ENCODE data around the gene FCER1A. TPM values are rescaled to one million over a fixed set of nuclear protein-coding genes. Genes with fewer than 3 reads are reported as not detected.
"Not testable (repeated sequence)": the region's sequence is repeated elsewhere in the genome, so short reads cannot be mapped to it uniquely, and the experiment has no call there.

The FCER1A gene
- total RNA-seq, 2 experiments from 2014 or later = not detected

DNA sequence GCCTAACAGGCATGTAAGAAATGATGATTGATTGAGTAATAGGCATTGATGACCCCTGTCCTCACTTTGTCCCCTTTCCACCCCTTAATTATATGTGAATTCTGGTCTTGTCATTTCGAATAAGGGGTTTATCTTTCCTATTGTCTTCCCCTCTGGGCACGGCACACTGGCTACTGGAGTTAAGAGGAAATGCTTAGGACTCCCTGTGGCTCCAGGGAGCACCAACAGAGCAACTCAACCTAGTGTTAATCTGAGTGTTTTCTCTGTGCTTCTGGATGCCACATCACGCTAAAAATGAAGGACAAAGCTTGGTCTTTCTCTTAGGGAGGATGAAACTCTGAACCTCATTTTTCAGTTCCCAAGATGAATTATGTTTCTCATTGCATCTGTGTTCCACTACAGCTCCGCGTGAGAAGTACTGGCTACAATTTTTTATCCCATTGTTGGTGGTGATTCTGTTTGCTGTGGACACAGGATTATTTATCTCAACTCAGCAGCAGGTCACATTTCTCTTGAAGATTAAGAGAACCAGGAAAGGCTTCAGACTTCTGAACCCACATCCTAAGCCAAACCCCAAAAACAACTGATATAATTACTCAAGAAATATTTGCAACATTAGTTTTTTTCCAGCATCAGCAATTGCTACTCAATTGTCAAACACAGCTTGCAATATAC is 5.3 kb downstream of the FCER1A start:
- H3K4me1 Mint-ChIP-seq (ENCODE audit: low read depth) = no peaks in the 10 kb centered on the region
- CTCF ChIA-PET = no interaction called here
- no peak overlapping the region for H3K27ac Mint-ChIP-seq
- POLR2A ChIA-PET = no interaction called here
- no peak for ATAC-seq
- DNase-seq = no peak
- H3K36me3 Mint-ChIP-seq (ENCODE audit: low read depth) = no peaks in the 10 kb centered on the region
- peaks cover 10% of the 10 kb centered on the region for H3K27me3 Mint-ChIP-seq (ENCODE audit: low read depth)
- H3K4me3 Mint-ChIP-seq = no peak overlapping the region
- no peaks in the 10 kb centered on the region for H3K9me3 Mint-ChIP-seq (ENCODE audit: insufficient read depth)

DNA sequence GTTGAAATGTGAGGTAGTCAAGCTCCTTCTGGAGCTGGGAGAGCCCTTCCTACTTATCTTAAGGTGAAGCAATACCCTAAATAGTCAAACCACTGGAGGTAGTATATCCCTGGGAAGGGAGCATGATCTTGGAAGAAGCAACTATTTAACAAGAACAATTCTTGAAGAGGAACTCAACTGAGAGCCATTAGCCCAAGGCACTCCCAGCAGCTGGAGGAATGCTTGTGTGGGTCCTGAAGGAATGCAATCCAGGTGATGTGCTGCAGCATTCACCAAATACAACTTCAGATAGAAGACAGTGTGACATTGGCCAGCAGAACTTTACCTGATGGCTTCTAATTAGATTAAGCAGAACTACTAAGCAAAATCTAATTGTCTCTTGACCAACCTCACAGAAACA is 9.5 kb downstream of the FCER1A start:
- Mint-ChIP-seq H3K36me3 (ENCODE audit: low read depth) (no peaks in the 10 kb centered on the region), H3K27me3 (ENCODE audit: low read depth) (peaks cover 7% of the 10 kb centered on the region), H3K4me3 (no peak overlapping the region), H3K4me1 (ENCODE audit: low read depth) (no peaks in the 10 kb centered on the region), H3K9me3 (ENCODE audit: insufficient read depth) (no peaks in the 10 kb centered on the region), H3K27ac (no peak overlapping the region)
- ChIA-PET POLR2A (no interaction called here), CTCF (no interaction called here)
- ATAC-seq (no peak), DNase-seq (no peak)

DNA sequence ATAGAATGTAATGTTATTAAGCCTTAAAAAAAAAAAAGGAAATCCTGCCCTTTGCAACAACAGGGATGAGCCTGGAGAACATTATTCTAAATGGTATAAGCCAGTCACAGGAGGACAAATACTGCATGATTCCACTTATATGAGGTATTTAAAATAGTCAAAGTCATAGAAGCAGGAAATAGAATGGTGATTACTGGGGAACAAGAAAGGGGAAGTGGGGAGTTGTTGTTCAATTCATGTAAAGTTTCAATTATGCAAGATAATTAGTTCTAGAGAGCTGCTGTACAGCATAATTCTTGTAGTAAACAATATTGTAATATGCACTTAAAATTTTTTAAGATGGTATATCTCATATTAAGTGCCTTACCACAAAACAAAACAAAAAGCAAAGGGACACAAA is 13.2 kb downstream of the FCER1A start:
- Mint-ChIP-seq H3K27me3 (ENCODE audit: low read depth) (no peaks in the 10 kb centered on the region), H3K9me3 (ENCODE audit: insufficient read depth) (no peaks in the 10 kb centered on the region), H3K4me1 (ENCODE audit: low read depth) (no peaks in the 10 kb centered on the region), H3K4me3 (no peak overlapping the region), H3K27ac (no peak overlapping the region), H3K36me3 (ENCODE audit: low read depth) (no peaks in the 10 kb centered on the region)
- no peak for DNase-seq
- POLR2A ChIA-PET = no interaction called here
- no peak for ATAC-seq
- CTCF ChIA-PET = no interaction called here

DNA sequence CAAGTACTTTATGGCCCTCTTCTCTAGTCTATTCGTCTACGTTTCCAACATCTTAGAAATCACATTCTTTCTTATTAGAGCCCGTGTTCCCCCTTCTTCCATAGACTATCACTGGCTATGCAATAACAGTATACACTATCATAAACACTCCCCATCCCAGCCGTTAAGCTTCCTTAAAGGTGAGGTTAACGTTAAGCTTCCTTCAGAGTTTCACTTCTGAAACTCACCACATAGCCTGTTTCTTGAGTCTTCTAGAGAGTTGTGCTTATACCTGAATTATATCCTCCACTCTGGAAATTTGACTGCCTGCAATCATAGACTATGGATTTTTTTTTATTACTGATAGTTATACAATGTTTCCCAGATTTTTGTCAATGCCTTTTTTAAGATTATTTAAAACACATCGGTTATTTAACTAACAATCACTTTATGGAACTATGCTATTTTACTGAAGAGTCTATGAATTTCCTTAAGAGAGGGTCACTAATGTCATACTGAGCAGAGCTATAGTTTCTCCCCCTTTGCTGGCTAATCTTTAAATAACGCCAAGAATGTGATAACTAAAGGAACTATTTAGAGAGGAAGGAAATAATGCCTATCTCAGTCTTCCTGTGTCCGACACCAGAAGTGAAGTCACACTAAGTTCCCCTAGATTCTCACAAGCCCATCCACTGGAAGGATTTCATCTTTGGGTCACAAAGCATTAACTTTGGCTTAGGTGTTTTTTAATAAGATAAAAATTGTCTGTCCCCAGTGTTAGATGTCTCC is 16.8 kb downstream of the FCER1A start:
- Mint-ChIP-seq H3K36me3 (ENCODE audit: low read depth) (no peaks in the 10 kb centered on the region), H3K4me3 (no peak overlapping the region), H3K27me3 (ENCODE audit: low read depth) (no peaks in the 10 kb centered on the region), H3K27ac (no peak overlapping the region), H3K4me1 (ENCODE audit: low read depth) (no peaks in the 10 kb centered on the region), H3K9me3 (ENCODE audit: insufficient read depth) (no peaks in the 10 kb centered on the region)
- POLR2A ChIA-PET = no interaction called here
- ATAC-seq (no peak), DNase-seq (no peak)
- CTCF ChIA-PET = no interaction called here

DNA sequence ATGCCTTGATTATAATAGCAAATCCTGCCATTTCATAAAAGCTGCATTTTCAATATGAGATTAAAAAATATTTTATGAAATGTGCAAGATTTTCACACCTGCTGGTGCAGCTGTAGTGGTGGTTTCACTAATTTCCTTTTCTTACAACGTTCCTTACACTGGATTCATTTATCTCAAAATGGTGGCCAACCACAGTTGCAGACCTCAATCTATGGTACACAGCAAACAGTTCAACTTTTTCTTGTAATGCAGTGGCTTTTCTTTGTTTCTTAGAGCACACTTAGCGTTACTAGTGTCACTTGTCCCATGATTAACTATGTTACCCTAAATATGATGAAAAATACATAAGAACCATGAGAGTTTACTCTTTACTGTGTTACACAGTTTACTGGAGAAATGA is 32.7 kb downstream of the FCER1A start:
- no peak for ATAC-seq
- Mint-ChIP-seq H3K4me1 (ENCODE audit: low read depth) (no peaks in the 10 kb centered on the region), H3K4me3 (no peak overlapping the region), H3K36me3 (ENCODE audit: low read depth) (no peaks in the 10 kb centered on the region), H3K27me3 (ENCODE audit: low read depth) (no peaks in the 10 kb centered on the region), H3K27ac (no peak overlapping the region), H3K9me3 (ENCODE audit: insufficient read depth) (no peaks in the 10 kb centered on the region)
- ChIA-PET CTCF (no interaction called here), POLR2A (no interaction called here)
- no peak for DNase-seq

DNA sequence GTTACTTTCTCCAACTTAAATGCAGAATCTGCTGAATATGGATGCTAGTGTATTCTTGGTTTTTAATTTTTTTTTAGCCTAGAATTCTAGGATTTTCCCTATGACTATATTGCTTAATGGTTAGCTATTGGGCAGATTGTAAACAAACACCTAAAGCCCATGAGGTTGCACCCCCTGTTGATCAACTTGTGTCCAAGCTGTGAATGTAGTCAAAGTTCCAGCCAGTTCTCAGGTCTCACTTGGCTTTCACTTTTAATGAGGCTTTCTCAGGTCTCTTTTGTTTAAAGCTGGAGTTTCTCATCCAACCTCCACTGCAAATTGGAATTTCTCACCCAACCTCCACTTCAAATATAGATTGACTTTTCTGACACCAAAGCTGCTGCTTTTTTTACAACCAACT is 35.9 kb downstream of the FCER1A start:
- DNase-seq (no peak), ATAC-seq (no peak)
- Mint-ChIP-seq H3K9me3 (ENCODE audit: insufficient read depth) (no peaks in the 10 kb centered on the region), H3K27ac (no peak overlapping the region), H3K4me1 (ENCODE audit: low read depth) (no peaks in the 10 kb centered on the region), H3K4me3 (no peak overlapping the region), H3K36me3 (ENCODE audit: low read depth) (no peaks in the 10 kb centered on the region), H3K27me3 (ENCODE audit: low read depth) (no peaks in the 10 kb centered on the region)
- ChIA-PET POLR2A (no interaction called here), CTCF (no interaction called here)

DNA sequence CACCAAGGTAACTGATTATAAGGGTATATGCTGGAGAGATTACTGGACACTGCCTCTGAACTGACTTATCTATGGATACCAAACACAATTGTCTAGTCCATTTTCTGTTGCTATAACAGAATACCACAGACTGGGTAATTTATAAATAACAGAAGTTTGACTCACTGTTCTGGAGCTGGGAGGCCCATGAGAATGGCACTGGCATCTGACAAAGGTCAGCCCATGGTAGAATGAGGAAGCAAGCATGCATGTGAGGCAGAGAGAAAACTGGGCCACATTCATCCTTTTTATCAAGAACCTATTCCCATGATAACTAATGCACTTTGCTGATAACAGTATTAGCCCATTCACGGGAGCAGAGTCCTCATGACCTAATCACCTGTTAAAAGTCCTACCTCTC is 37.4 kb downstream of the FCER1A start:
- H3K27ac Mint-ChIP-seq = no peak overlapping the region
- H3K27me3 Mint-ChIP-seq (ENCODE audit: low read depth) = no peaks in the 10 kb centered on the region
- CTCF ChIA-PET = no interaction called here

DNA sequence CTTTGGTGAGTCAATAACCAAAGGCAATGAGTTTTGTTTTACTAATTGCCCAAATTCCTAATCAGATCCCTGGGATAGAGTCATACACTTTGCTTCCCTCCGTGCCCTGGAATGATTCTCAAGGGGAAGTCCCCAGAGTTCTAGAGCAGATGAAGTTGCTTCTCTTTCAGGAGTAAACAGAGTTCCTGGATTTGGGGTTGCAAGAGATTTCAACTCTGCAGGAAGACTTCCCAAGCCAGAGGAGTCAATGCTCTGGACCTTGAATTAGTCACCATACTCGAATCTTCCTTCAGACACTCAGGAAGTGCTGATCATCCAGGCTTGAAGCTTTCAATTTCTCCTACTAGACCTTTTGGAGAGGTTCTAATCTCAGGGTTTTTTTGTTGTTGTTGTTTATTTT is 39.6 kb downstream of the FCER1A start:
- Mint-ChIP-seq H3K27me3 (ENCODE audit: low read depth) (no peaks in the 10 kb centered on the region), H3K4me3 (no peak overlapping the region), H3K9me3 (ENCODE audit: insufficient read depth) (no peaks in the 10 kb centered on the region), H3K27ac (no peak overlapping the region), H3K4me1 (ENCODE audit: low read depth) (no peaks in the 10 kb centered on the region), H3K36me3 (ENCODE audit: low read depth) (no peaks in the 10 kb centered on the region)
- DNase-seq (no peak), ATAC-seq (no peak)
- CTCF ChIA-PET = interaction anchor here (1.0 to 1.1 kb wide), 2 partner anchors 10 to 47 kb away, joined by 3 read pairs; no protein-coding TSS in a partner anchor
- POLR2A ChIA-PET = no interaction called here

More for the DNA sequence above, 37.4 kb downstream of the FCER1A start:
- POLR2A ChIA-PET = no interaction called here
- DNase-seq = no peak
- Mint-ChIP-seq H3K4me1 (ENCODE audit: low read depth) (no peaks in the 10 kb centered on the region), H3K9me3 (ENCODE audit: insufficient read depth) (no peaks in the 10 kb centered on the region), H3K36me3 (ENCODE audit: low read depth) (no peaks in the 10 kb centered on the region), H3K4me3 (no peak overlapping the region)
- no peak for ATAC-seq

DNA sequence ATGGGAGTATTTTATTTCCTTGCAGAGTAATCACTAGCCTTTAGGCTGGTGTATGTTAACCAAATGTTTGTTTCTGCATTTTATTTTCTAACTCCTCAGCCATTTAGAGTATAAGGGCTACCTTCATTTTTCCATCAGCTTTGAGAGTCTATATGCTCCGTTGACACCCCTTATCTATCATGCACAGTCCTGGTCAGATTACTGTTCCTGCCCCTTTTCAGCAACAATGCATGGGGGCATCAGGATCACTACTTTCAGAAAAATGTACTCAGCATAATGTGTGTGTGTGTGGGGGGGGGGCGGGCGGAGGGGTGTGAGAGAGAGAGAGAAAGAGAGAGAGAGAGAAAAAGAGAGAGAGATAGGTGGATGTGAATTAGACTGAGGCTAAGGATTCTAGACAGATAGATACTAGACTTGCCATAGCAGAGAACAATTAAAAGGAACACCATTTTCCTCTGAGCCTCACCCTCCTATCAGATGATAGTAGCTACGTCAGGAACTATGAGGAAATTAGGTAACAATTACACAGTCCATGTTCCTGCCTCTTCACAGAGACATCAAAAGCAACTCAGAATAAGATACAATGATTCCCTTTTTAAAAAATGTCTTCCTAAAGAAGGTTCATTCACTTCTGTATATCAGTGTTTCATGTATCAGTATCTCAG is 40.8 kb downstream of the FCER1A start:
- H3K9me3 Mint-ChIP-seq (ENCODE audit: insufficient read depth) = no peaks in the 10 kb centered on the region
- ATAC-seq (no peak), DNase-seq (no peak)
- H3K27ac Mint-ChIP-seq = no peak overlapping the region
- POLR2A ChIA-PET = no interaction called here
- no peaks in the 10 kb centered on the region for H3K4me1 Mint-ChIP-seq (ENCODE audit: low read depth)
- no peaks in the 10 kb centered on the region for H3K36me3 Mint-ChIP-seq (ENCODE audit: low read depth)
- no peak overlapping the region for H3K4me3 Mint-ChIP-seq
- H3K27me3 Mint-ChIP-seq (ENCODE audit: low read depth) = no peaks in the 10 kb centered on the region
- CTCF ChIA-PET = interaction anchor here (0.6 kb wide), 1 partner anchor 20 kb away, joined by 3 read pairs; no protein-coding TSS in a partner anchor

DNA sequence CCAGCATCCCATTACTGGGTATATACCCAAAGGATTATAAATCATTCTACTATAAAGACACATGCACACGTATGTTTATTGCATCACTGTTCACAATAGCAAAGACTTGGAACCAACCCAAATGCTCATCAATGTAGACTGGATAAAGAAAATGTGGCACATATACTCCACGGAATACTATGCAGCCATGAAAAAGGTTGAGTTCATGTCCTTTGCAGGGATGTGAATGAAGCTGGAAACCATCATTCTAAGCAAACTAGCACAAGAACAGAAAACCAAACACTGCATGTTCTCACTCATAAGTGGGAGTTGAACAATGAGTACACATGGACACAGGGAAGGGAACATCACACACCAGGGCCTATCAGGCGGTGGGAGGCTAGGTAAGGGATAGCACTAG is 47.2 kb downstream of the FCER1A start:
- H3K27me3 Mint-ChIP-seq (ENCODE audit: low read depth); CTCF ChIA-PET; H3K9me3 Mint-ChIP-seq (ENCODE audit: insufficient read depth); POLR2A ChIA-PET; ATAC-seq; H3K27ac Mint-ChIP-seq; H3K36me3 Mint-ChIP-seq (ENCODE audit: low read depth); H3K4me3 Mint-ChIP-seq; DNase-seq; H3K4me1 Mint-ChIP-seq (ENCODE audit: low read depth): not testable (repeated sequence)

DNA sequence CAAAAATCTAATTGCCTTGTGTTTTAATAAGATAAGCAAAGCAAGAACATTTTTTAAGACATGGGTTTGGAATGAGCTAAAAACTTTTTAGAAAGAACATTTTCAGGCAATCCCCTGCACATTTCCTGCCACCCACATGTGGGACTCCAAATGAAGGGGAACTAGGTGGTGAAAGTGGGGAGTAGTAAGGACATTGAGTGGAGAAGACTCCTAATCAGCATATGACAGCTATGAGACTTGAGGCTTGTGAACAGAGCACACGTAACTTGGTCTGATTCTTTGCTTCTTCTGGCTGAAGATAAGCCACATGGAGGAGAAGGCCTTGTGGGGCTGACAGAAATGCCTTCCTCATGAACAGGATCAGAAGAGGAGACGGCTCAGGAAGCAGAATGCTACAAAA is 50.3 kb downstream of the FCER1A start:
- H3K9me3 Mint-ChIP-seq (ENCODE audit: insufficient read depth) = no peaks in the 10 kb centered on the region
- DNase-seq (no peak), ATAC-seq (no peak)
- no peaks in the 10 kb centered on the region for H3K36me3 Mint-ChIP-seq (ENCODE audit: low read depth)
- H3K27me3 Mint-ChIP-seq (ENCODE audit: low read depth) = no peaks in the 10 kb centered on the region
- no peak overlapping the region for H3K4me3 Mint-ChIP-seq
- CTCF ChIA-PET = interaction anchor here (0.9 kb wide), 1 partner anchor 11 kb away, joined by 3 read pairs; no protein-coding TSS in a partner anchor
- H3K27ac Mint-ChIP-seq = no peak overlapping the region
- POLR2A ChIA-PET = no interaction called here
- H3K4me1 Mint-ChIP-seq (ENCODE audit: low read depth) = no peaks in the 10 kb centered on the region

All from activated CD8-positive, alpha-beta T cell treated with anti-CD3 and anti-CD28 coated beads, Interleukin-2, amount 10 ng/mL, durations not matched to agents 7 days and 5 days (primary cell).